Natural killer cell (primary cell): ENCODE data around the gene YTHDF1. TPM values are rescaled to one million over a fixed set of nuclear protein-coding genes. Genes with fewer than 3 reads are reported as not detected.

Source experiments
- ATAC-seq, 3 donors: fragments of 150-1000 bp in 2 of 3; fragments of 200-7000 bp in 1 of 3; cut with Tn5 transposase; 1 replicate in 1 of 3; 2 replicates in 2 of 3; pipeline ENCODE4 v1.10.0; 2021; ENCODE audit warnings: mild to moderate bottlenecking in 2 of 3, moderate library complexity in 2 of 3
- DNase-seq, 2 donors: peaks; one replicate each; pipeline versions ENCODE4 v3.0.0 to v3.0.0-alpha.2; 2013 to 2021; ENCODE audit warnings: mixed read lengths in 1 of 2
- H3K27ac ChIP-seq: one replicate; pipeline ENCODE4 v1.5.1; 2013; ENCODE audit warnings: mild to moderate bottlenecking, low read length
- H3K27me3 ChIP-seq: one replicate; pipeline ENCODE4 v1.6.1; 2013; ENCODE audit warnings: low read length; ENCODE audit not compliant: control insufficient read depth, insufficient read depth
- H3K36me3 ChIP-seq: one replicate; pipeline ENCODE4 v1.6.1; 2013; ENCODE audit warnings: low read length; ENCODE audit not compliant: control insufficient read depth, insufficient read depth
- H3K4me1 ChIP-seq: one replicate; pipeline ENCODE4 v1.6.1; 2013; ENCODE audit warnings: low read length; ENCODE audit not compliant: control insufficient read depth, insufficient read depth
- H3K4me3 ChIP-seq: one replicate; pipeline ENCODE4 v1.5.1; 2013; ENCODE audit warnings: low read length
- H3K9me3 ChIP-seq: one replicate; pipeline ENCODE4 v1.6.1; 2013; ENCODE audit warnings: low read length; ENCODE audit not compliant: control insufficient read depth, insufficient read depth
- H3K27ac Mint-ChIP-seq, 2 donors: one replicate each; pipeline ENCODE4 v1.8.0; 2022; ENCODE audit warnings: mild to moderate bottlenecking in 2 of 2, mixed read lengths in 2 of 2, moderate library complexity in 1 of 2
- H3K27me3 Mint-ChIP-seq, 2 donors: one replicate each; pipeline ENCODE4 v1.8.0; 2022; ENCODE audit warnings: low read depth in 2 of 2, mixed read lengths in 2 of 2
- H3K36me3 Mint-ChIP-seq: one replicate; pipeline ENCODE4 v1.8.0; 2022; ENCODE audit warnings: mixed read lengths
- H3K4me1 Mint-ChIP-seq, 2 donors: one replicate each; pipeline ENCODE4 v1.8.0; 2022; ENCODE audit warnings: mixed read lengths in 2 of 2
- H3K4me3 Mint-ChIP-seq: one replicate; pipeline ENCODE4 v1.8.0; 2022; ENCODE audit warnings: mild to moderate bottlenecking, moderate library complexity, mixed read lengths
- H3K9me3 Mint-ChIP-seq, 2 donors: one replicate each; pipeline ENCODE4 v1.8.0; 2022; ENCODE audit warnings: mixed read lengths in 2 of 2
- WGBS: methylation state at CpG from one replicate; pipeline ENCODE4 v1.1.7; 2013; ENCODE audit warnings: missing lambda C conversion rate; ENCODE audit not compliant: insufficient coverage; 5-methylcytosine and 5-hydroxymethylcytosine counted together
- intact Hi-C: fragments of 100-400 bp; cut with micrococcal nuclease; formaldehyde crosslinking; loops from one replicate; pipeline ENCODE4 v1.14.2; 2022
- total RNA-seq, 4 donors: library from RNA; stranded (reverse); fragments of 120-200 nt in 1 of 4; gene quantifications; one replicate each; pipeline versions ENCODE4 v1.2.3 to v1.2.4, GENCODE V29; 2013 to 2022
- TF ChIP-seq, protein P1 (sequence below): fragments of 200-600 bp; IDR thresholded peaks from one replicate; pipeline ENCODE4 v1.8.0; 2022; ENCODE audit warnings: antibody characterized with exemption

YTHDF1 gene
- total RNA-seq, 3 donors from 2014 or later (not counting 1 experiment from before 2014, with no cell fraction given), result 39.1 to 43.1 (median 41.0) TPM

DNA sequence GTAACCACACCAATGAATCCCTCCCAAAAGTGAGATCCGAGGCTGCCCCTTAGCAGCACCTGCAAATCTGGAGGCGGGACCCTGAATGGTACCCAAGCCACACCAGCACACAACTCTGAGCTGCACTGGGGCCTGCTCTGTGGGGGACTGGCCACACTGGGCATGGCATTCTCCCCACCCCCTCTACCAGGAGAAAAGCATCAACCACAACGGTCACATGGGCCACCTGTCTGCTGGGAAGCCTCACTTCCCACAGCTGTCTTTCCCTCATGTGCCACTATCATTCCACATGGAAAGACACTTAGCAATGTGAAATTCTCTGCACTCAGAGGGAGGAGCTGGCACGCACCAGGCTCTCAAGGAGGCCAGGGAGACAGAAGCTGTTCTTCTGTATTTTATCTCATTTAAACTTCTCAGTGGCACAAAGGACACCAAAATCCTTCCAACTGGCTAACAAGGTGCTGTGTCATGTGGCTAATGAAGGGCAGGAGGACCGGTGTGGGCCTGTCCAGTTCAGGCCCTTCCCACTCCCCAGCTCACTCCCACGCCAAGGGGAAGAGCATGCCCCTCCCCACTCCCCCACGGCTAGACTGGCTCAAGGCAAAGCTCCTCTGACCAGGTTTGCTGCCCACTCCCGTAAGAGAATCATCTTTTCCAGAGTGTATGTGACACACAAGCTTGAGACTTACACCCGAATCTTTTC lies 19.0 kb downstream of the YTHDF1 start:
- no peak overlapping the region for H3K4me3 ChIP-seq
- no peaks in the 10 kb centered on the region for H3K9me3 ChIP-seq
- no peaks in the 10 kb centered on the region for H3K9me3 Mint-ChIP-seq
- DNase-seq (no peak), ATAC-seq (no peak)
- no peak overlapping the region for H3K4me3 Mint-ChIP-seq
- TF ChIP-seq, protein P1, sequence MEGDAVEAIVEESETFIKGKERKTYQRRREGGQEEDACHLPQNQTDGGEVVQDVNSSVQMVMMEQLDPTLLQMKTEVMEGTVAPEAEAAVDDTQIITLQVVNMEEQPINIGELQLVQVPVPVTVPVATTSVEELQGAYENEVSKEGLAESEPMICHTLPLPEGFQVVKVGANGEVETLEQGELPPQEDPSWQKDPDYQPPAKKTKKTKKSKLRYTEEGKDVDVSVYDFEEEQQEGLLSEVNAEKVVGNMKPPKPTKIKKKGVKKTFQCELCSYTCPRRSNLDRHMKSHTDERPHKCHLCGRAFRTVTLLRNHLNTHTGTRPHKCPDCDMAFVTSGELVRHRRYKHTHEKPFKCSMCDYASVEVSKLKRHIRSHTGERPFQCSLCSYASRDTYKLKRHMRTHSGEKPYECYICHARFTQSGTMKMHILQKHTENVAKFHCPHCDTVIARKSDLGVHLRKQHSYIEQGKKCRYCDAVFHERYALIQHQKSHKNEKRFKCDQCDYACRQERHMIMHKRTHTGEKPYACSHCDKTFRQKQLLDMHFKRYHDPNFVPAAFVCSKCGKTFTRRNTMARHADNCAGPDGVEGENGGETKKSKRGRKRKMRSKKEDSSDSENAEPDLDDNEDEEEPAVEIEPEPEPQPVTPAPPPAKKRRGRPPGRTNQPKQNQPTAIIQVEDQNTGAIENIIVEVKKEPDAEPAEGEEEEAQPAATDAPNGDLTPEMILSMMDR, result no peak
- H3K36me3 ChIP-seq, result peaks cover 31% of the 10 kb centered on the region
- peaks cover 11% of the 10 kb centered on the region for H3K36me3 Mint-ChIP-seq
- H3K27ac Mint-ChIP-seq, result no peak overlapping the region
- no peaks in the 10 kb centered on the region for H3K27me3 ChIP-seq
- intact Hi-C loops, result no loop called here
- no peaks in the 10 kb centered on the region for H3K4me1 ChIP-seq
- WGBS, result 93% methylated on average over 9 of the region's 9 CpGs
- H3K4me1 Mint-ChIP-seq, result peaks cover 13 to 32% of the 10 kb centered on the region in 2 donors
- H3K27ac ChIP-seq, result no peak overlapping the region
- no peaks in the 10 kb centered on the region for H3K27me3 Mint-ChIP-seq

GRCh38 chr20:63194797-63195173 lies 21.1 kb downstream of the YTHDF1 start:
- intact Hi-C loops, result no loop called here
- Mint-ChIP-seq H3K27me3 (no peaks in the 10 kb centered on the region), H3K36me3 (peaks cover 11% of the 10 kb centered on the region), H3K9me3 (no peaks in the 10 kb centered on the region), H3K4me3 (no peak overlapping the region), H3K27ac (no peak overlapping the region), H3K4me1 (peaks cover 7 to 23% of the 10 kb centered on the region in 2 donors)
- Histone ChIP-seq H3K4me3 (no peak overlapping the region), H3K9me3 (no peaks in the 10 kb centered on the region), H3K27me3 (no peaks in the 10 kb centered on the region), H3K27ac (no peak overlapping the region), H3K4me1 (no peaks in the 10 kb centered on the region), H3K36me3 (peaks cover 21% of the 10 kb centered on the region)
- ATAC-seq (no peak), DNase-seq (no peak)
- TF ChIP-seq, protein P1, result no peak
- 97% methylated on average over 4 of the region's 4 CpGs for WGBS

- peaks cover 7 to 18% of the 10 kb centered on the region in 2 donors for H3K4me1 Mint-ChIP-seq
Measured at GRCh38 chr20:63194007-63194796, 21.7 kb downstream of the YTHDF1 start.

More at GRCh38 chr20:63194007-63194796, 21.7 kb downstream of the YTHDF1 start:
- H3K27me3 Mint-ChIP-seq, result no peaks in the 10 kb centered on the region
- TF ChIP-seq, protein P1, result no peak
- Histone ChIP-seq H3K27ac (no peak overlapping the region), H3K4me1 (no peaks in the 10 kb centered on the region), H3K4me3 (no peak overlapping the region), H3K9me3 (no peaks in the 10 kb centered on the region), H3K36me3 (peaks cover 19% of the 10 kb centered on the region), H3K27me3 (no peaks in the 10 kb centered on the region)
- 90% methylated on average over 13 of the region's 14 CpGs for WGBS
- no peak overlapping the region for H3K4me3 Mint-ChIP-seq
- ATAC-seq (no peak), DNase-seq (no peak)
- peaks cover 11% of the 10 kb centered on the region for H3K36me3 Mint-ChIP-seq
- H3K27ac Mint-ChIP-seq, result no peak overlapping the region
- intact Hi-C loops, result no loop called here
- no peaks in the 10 kb centered on the region for H3K9me3 Mint-ChIP-seq
